Skin epidermis (tissue), 12 donors: ENCODE data around the gene LRP1B.

Experiments
- H3K27ac ChIP-seq, 21 experiments: fragments of 200-600 bp; sonication (generic) in 11 of 21; one replicate each; pipeline ENCODE4 v1.5.0; 2020; ENCODE audit warnings: mild to moderate bottlenecking in 3 of 21, inconsistent platforms in 2 of 21, moderate library complexity in 2 of 21
- H3K4me3 ChIP-seq, 7 experiments: fragments of 200-600 bp; sonication (generic) in 2 of 7; one replicate each; pipeline ENCODE4 v1.5.0; 2020; ENCODE audit warnings: inconsistent platforms in 2 of 7, mild to moderate bottlenecking in 2 of 7, moderate library complexity in 1 of 7

Gene LRP1B

GRCh38 chr2:141711627-141712026, 419.2 kb downstream of the LRP1B start:
- Histone ChIP-seq H3K27ac (no peak overlapping the region), H3K4me3 (no peak overlapping the region)

- no peak overlapping the region for H3K27ac ChIP-seq
- no peak overlapping the region for H3K4me3 ChIP-seq
Measured at GRCh38 chr2:141710589-141711239, 420.1 kb downstream of the LRP1B start.

- Histone ChIP-seq H3K4me3 (no peak overlapping the region), H3K27ac (no peak overlapping the region)
Measured at GRCh38 chr2:141709756-141710155, 421.1 kb downstream of the LRP1B start.

GRCh38 chr2:141707486-141707885, 423.3 kb downstream of the LRP1B start:
- Histone ChIP-seq H3K27ac (no peak overlapping the region), H3K4me3 (no peak overlapping the region)

GRCh38 chr2:141704541-141704940, 426.3 kb downstream of the LRP1B start:
- Histone ChIP-seq H3K27ac (no peak overlapping the region), H3K4me3 (no peak overlapping the region)

GRCh38 chr2:141703501-141703900, 427.3 kb downstream of the LRP1B start:
- Histone ChIP-seq H3K4me3 (no peak overlapping the region), H3K27ac (no peak overlapping the region)

- H3K4me3 ChIP-seq, result no peak overlapping the region
- H3K27ac ChIP-seq, result no peak overlapping the region
Measured at GRCh38 chr2:141701618-141702017, 429.2 kb downstream of the LRP1B start.

- Histone ChIP-seq H3K4me3 (no peak overlapping the region), H3K27ac (no peak overlapping the region)
Measured at GRCh38 chr2:141699573-141699972, 431.2 kb downstream of the LRP1B start.

GRCh38 chr2:141698500-141698899, 432.3 kb downstream of the LRP1B start:
- H3K27ac ChIP-seq, result no peak overlapping the region
- no peak overlapping the region for H3K4me3 ChIP-seq

GRCh38 chr2:141697035-141697434, 433.8 kb downstream of the LRP1B start:
- Histone ChIP-seq H3K27ac (no peak overlapping the region), H3K4me3 (no peak overlapping the region)

GRCh38 chr2:141694180-141694579, 436.6 kb downstream of the LRP1B start:
- H3K4me3 ChIP-seq, result no peak overlapping the region
- no peak overlapping the region for H3K27ac ChIP-seq

GRCh38 chr2:141692829-141693228, 438.0 kb downstream of the LRP1B start:
- Histone ChIP-seq H3K4me3 (no peak overlapping the region), H3K27ac (no peak overlapping the region)

GRCh38 chr2:141676139-141676538, 454.7 kb downstream of the LRP1B start:
- Histone ChIP-seq H3K4me3 (no peak overlapping the region), H3K27ac (no peak overlapping the region)

- Histone ChIP-seq H3K27ac (no peak overlapping the region), H3K4me3 (no peak overlapping the region)
Measured at GRCh38 chr2:141666191-141666590, 464.6 kb downstream of the LRP1B start.

GRCh38 chr2:141660232-141660631, 470.6 kb downstream of the LRP1B start:
- Histone ChIP-seq H3K27ac (no peak overlapping the region), H3K4me3 (no peak overlapping the region)

- Histone ChIP-seq H3K27ac (no peak overlapping the region), H3K4me3 (no peak overlapping the region)
Measured at GRCh38 chr2:141654311-141654710, 476.5 kb downstream of the LRP1B start.

- Histone ChIP-seq H3K4me3 (no peak overlapping the region), H3K27ac (no peak overlapping the region)
Measured at GRCh38 chr2:141653184-141653583, 477.6 kb downstream of the LRP1B start.

- Histone ChIP-seq H3K4me3 (no peak overlapping the region), H3K27ac (no peak overlapping the region)
Measured at GRCh38 chr2:141652308-141652707, 478.5 kb downstream of the LRP1B start.

GRCh38 chr2:141647353-141647752, 483.5 kb downstream of the LRP1B start:
- Histone ChIP-seq H3K4me3 (no peak overlapping the region), H3K27ac (no peak overlapping the region)

GRCh38 chr2:141641462-141641861, 489.4 kb downstream of the LRP1B start:
- H3K4me3 ChIP-seq, result no peak overlapping the region

GRCh38 chr2:141639809-141640208, 491.0 kb downstream of the LRP1B start:
- no peak overlapping the region for H3K27ac ChIP-seq
- H3K4me3 ChIP-seq, result no peak overlapping the region

More at GRCh38 chr2:141641462-141641861, 489.4 kb downstream of the LRP1B start:
- no peak overlapping the region for H3K27ac ChIP-seq

GRCh38 chr2:141633132-141633531, 497.7 kb downstream of the LRP1B start:
- Histone ChIP-seq H3K27ac (no peak overlapping the region), H3K4me3 (no peak overlapping the region)
